Measurements from ENCODE around the gene HBA2.

GRCh38 chr16:152141-153128 lies 20.2 kb upstream of the HBA2 start, which contains the start of gene HBZ:
- TF ChIP-seq CTCF (IDR thresholded peaks at IDR 0.05) (no peak), EP300 (IDR thresholded peaks at IDR 0.05) (no peak)

All from upper lobe of left lung (tissue), 4 donors.